IgD-negative memory B cell (primary cell): ENCODE data around the gene MARS2. TPM values are rescaled to one million over a fixed set of nuclear protein-coding genes. Genes with fewer than 3 reads are reported as not detected.
A peak's percentile ranks its signal among the peaks of the same experiment; 100 is the strongest.
"Not testable (repeated sequence)": the region's sequence is repeated elsewhere in the genome, so short reads cannot be mapped to it uniquely, and the experiment has no call there.

ENCODE experiments used
- H3K27ac Mint-ChIP-seq, 3 donors: one replicate each; pipeline ENCODE4 v1.8.0; 2020 to 2022; ENCODE audit warnings: mild to moderate bottlenecking in 3 of 3, mixed read lengths in 3 of 3, moderate library complexity in 1 of 3
- H3K27me3 Mint-ChIP-seq: one replicate; pipeline ENCODE4 v1.8.0; 2021; ENCODE audit warnings: mixed read lengths
- H3K36me3 Mint-ChIP-seq: one replicate; pipeline ENCODE4 v1.8.0; 2020; ENCODE audit warnings: mild to moderate bottlenecking, mixed read lengths
- H3K4me1 Mint-ChIP-seq, 3 donors: one replicate each; pipeline ENCODE4 v1.8.0; 2020 to 2022; ENCODE audit warnings: mixed read lengths in 3 of 3, mild to moderate bottlenecking in 1 of 3
- H3K4me3 Mint-ChIP-seq, 4 donors: one replicate each; pipeline ENCODE4 v1.8.0; 2020 to 2022; ENCODE audit warnings: mild to moderate bottlenecking in 4 of 4, mixed read lengths in 4 of 4, moderate library complexity in 3 of 4
- H3K9me3 Mint-ChIP-seq, 3 donors: one replicate each; pipeline ENCODE4 v1.8.0; 2020 to 2021; ENCODE audit warnings: mixed read lengths in 3 of 3, mild to moderate bottlenecking in 1 of 3
- polyA plus RNA-seq: library from polyadenylated mRNA; unstranded; fragments of 300-500 nt; fragmentation: Illumina TruSeq; gene quantifications from one replicate; pipeline ENCODE4 v1.2.3, GENCODE V29; 2021

Gene MARS2
- polyA plus RNA-seq, 1 donor from 2014 or later = 6.8 TPM

GRCh38 chr2:197695206-197695605, 10.0 kb upstream of the MARS2 start:
- H3K27me3 Mint-ChIP-seq, H3K27ac Mint-ChIP-seq, H3K36me3 Mint-ChIP-seq, H3K4me1 Mint-ChIP-seq, H3K4me3 Mint-ChIP-seq, H3K9me3 Mint-ChIP-seq: not testable (repeated sequence)

- not testable (repeated sequence) for H3K4me1 Mint-ChIP-seq, H3K4me3 Mint-ChIP-seq, H3K27ac Mint-ChIP-seq, H3K27me3 Mint-ChIP-seq, H3K36me3 Mint-ChIP-seq, H3K9me3 Mint-ChIP-seq
These were observed 9.2 kb upstream of the MARS2 start for GRCh38 chr2:197695971-197696370.

GRCh38 chr2:197696571-197696970, 8.6 kb upstream of the MARS2 start:
- not testable (repeated sequence) for H3K36me3 Mint-ChIP-seq, H3K4me1 Mint-ChIP-seq, H3K4me3 Mint-ChIP-seq, H3K27ac Mint-ChIP-seq, H3K9me3 Mint-ChIP-seq, H3K27me3 Mint-ChIP-seq

- not testable (repeated sequence) for H3K27ac Mint-ChIP-seq, H3K4me3 Mint-ChIP-seq
These were observed 5.4 kb upstream of the MARS2 start for GRCh38 chr2:197699724-197700123.

GRCh38 chr2:197700960-197701359, 4.2 kb upstream of the MARS2 start:
- peaks cover 4% of the 10 kb centered on the region for H3K36me3 Mint-ChIP-seq
- H3K4me3 Mint-ChIP-seq = peak overlapping the region in 1 of 4 donors; percentile 10
- H3K27me3 Mint-ChIP-seq = no peaks in the 10 kb centered on the region

More at GRCh38 chr2:197699724-197700123, 5.4 kb upstream of the MARS2 start:
- not testable (repeated sequence) for H3K4me1 Mint-ChIP-seq, H3K27me3 Mint-ChIP-seq, H3K9me3 Mint-ChIP-seq, H3K36me3 Mint-ChIP-seq

GRCh38 chr2:197704434-197705120, 592 bp upstream of the MARS2 start:
- Mint-ChIP-seq H3K27me3 (no peaks in the 10 kb centered on the region), H3K4me3 (peak overlapping the region; percentile 88 to 98 (median 92)), H3K9me3 (peaks cover 1 to 3% (median 1%) of the 10 kb centered on the region in 3 donors), H3K4me1 (peaks cover 22 to 29% (median 26%) of the 10 kb centered on the region in 3 donors), H3K36me3 (no peaks in the 10 kb centered on the region), H3K27ac (peak overlapping the region; percentile 85 to 92 (median 91))

More at GRCh38 chr2:197700960-197701359, 4.2 kb upstream of the MARS2 start:
- peaks cover 4 to 12% (median 5%) of the 10 kb centered on the region in 3 donors for H3K4me1 Mint-ChIP-seq
- H3K27ac Mint-ChIP-seq = no peak overlapping the region
- H3K9me3 Mint-ChIP-seq = peaks cover 1 to 3% (median 3%) of the 10 kb centered on the region in 3 donors

GRCh38 chr2:197705912-197706838, 1.0 kb downstream of the MARS2 start:
- peak overlapping the region; percentile 85 to 91 (median 90) for H3K27ac Mint-ChIP-seq
- H3K27me3 Mint-ChIP-seq = no peaks in the 10 kb centered on the region
- peaks cover 0 to 3% (median 1%) of the 10 kb centered on the region in 3 donors for H3K9me3 Mint-ChIP-seq
- peak overlapping the region; percentile 88 to 98 (median 92) for H3K4me3 Mint-ChIP-seq
- H3K4me1 Mint-ChIP-seq = peaks cover 22 to 38% (median 36%) of the 10 kb centered on the region in 3 donors
- no peaks in the 10 kb centered on the region for H3K36me3 Mint-ChIP-seq

- Mint-ChIP-seq H3K27me3 (no peaks in the 10 kb centered on the region), H3K27ac (peak overlapping the region in 2 of 3 donors; percentile 81 to 85), H3K9me3 (peaks cover 0 to 3% (median 1%) of the 10 kb centered on the region in 3 donors), H3K36me3 (no peaks in the 10 kb centered on the region), H3K4me3 (peak overlapping the region; percentile 88 to 98 (median 92)), H3K4me1 (peaks cover 22 to 41% (median 36%) of the 10 kb centered on the region in 3 donors)
These were observed 1.7 kb downstream of the MARS2 start for GRCh38 chr2:197706839-197707207.

- H3K4me1 Mint-ChIP-seq = peaks cover 22 to 41% (median 36%) of the 10 kb centered on the region in 3 donors
These were observed 2.4 kb downstream of the MARS2 start for GRCh38 chr2:197707316-197708213.

GRCh38 chr2:197708331-197708730, 3.2 kb downstream of the MARS2 start:
- H3K4me3 Mint-ChIP-seq = peak overlapping the region in 1 of 4 donors; percentile 18

More at GRCh38 chr2:197707316-197708213, 2.4 kb downstream of the MARS2 start:
- no peaks in the 10 kb centered on the region for H3K36me3 Mint-ChIP-seq
- no peaks in the 10 kb centered on the region for H3K27me3 Mint-ChIP-seq
- H3K27ac Mint-ChIP-seq = peak overlapping the region in 1 of 3 donors; percentile 80
- H3K9me3 Mint-ChIP-seq = peaks cover 0 to 2% (median 1%) of the 10 kb centered on the region in 3 donors
- H3K4me3 Mint-ChIP-seq = peak overlapping the region; percentile 88 to 98 (median 92)

GRCh38 chr2:197709140-197709539, 4.0 kb downstream of the MARS2 start:
- H3K27me3 Mint-ChIP-seq = not testable (repeated sequence)
- peaks cover 22 to 44% (median 39%) of the 10 kb centered on the region in 3 donors for H3K4me1 Mint-ChIP-seq

More at GRCh38 chr2:197708331-197708730, 3.2 kb downstream of the MARS2 start:
- Mint-ChIP-seq H3K36me3 (peaks cover 2% of the 10 kb centered on the region), H3K4me1 (peaks cover 22 to 43% (median 38%) of the 10 kb centered on the region in 3 donors), H3K27me3 (no peaks in the 10 kb centered on the region), H3K27ac (no peak overlapping the region), H3K9me3 (no peaks in the 10 kb centered on the region)

GRCh38 chr2:197710424-197711042, 5.4 kb downstream of the MARS2 start:
- H3K4me3 Mint-ChIP-seq = no peak overlapping the region
- no peaks in the 10 kb centered on the region for H3K9me3 Mint-ChIP-seq
- peak overlapping the region in 1 of 3 donors; percentile 52 for H3K27ac Mint-ChIP-seq
- no peaks in the 10 kb centered on the region for H3K27me3 Mint-ChIP-seq
- peaks cover 17 to 41% (median 35%) of the 10 kb centered on the region in 3 donors for H3K4me1 Mint-ChIP-seq
- H3K36me3 Mint-ChIP-seq = peaks cover 7% of the 10 kb centered on the region

More at GRCh38 chr2:197709140-197709539, 4.0 kb downstream of the MARS2 start:
- not testable (repeated sequence) for H3K9me3 Mint-ChIP-seq, H3K36me3 Mint-ChIP-seq, H3K4me3 Mint-ChIP-seq
- H3K27ac Mint-ChIP-seq = peak overlapping the region in 2 of 3 donors; percentile 46 to 88

- H3K4me1 Mint-ChIP-seq = peaks cover 17 to 35% (median 35%) of the 10 kb centered on the region in 3 donors
- no peaks in the 10 kb centered on the region for H3K9me3 Mint-ChIP-seq
- peaks cover 8% of the 10 kb centered on the region for H3K36me3 Mint-ChIP-seq
- no peak overlapping the region for H3K27ac Mint-ChIP-seq
- no peaks in the 10 kb centered on the region for H3K27me3 Mint-ChIP-seq
- H3K4me3 Mint-ChIP-seq = peak overlapping the region in 1 of 4 donors; percentile 70
These were observed 6.4 kb downstream of the MARS2 start for GRCh38 chr2:197711578-197711977.

- Mint-ChIP-seq H3K4me3 (no peak overlapping the region), H3K4me1 (peaks cover 9 to 25% (median 25%) of the 10 kb centered on the region in 3 donors), H3K36me3 (peaks cover 8% of the 10 kb centered on the region), H3K27ac (no peak overlapping the region), H3K27me3 (no peaks in the 10 kb centered on the region), H3K9me3 (no peaks in the 10 kb centered on the region)
These were observed 8.1 kb downstream of the MARS2 start for GRCh38 chr2:197713271-197713670.
